ENCODE measurements around the gene DCTN4. TPM values are rescaled to one million over a fixed set of nuclear protein-coding genes. Genes with fewer than 3 reads are reported as not detected.

The DCTN4 gene
- total and polyA plus RNA-seq, 9 of the 15 experiments (the other 6 are each of a cell fraction or from before 2014, with no cell fraction given), result 20.4 to 64.9 (median 49.9) TPM

- TF ChIP-seq CREB3L1 (IDR thresholded peaks at IDR 0.05; ENCODE audit: borderline replicate concordance, low read depth), result peak; percentile 49; the same call in 1 of the 2 replicates
- TF ChIP-seq SAP30 (IDR thresholded peaks at IDR 0.05; ENCODE audit: borderline replicate concordance, insufficient read depth, low read depth, low read length, poor library complexity, severe bottlenecking), result peak; percentile 37
- TF ChIP-seq TAF7 (tag; IDR thresholded peaks at IDR 0.05), result peak; percentile 88
- TF ChIP-seq, protein P1, sequence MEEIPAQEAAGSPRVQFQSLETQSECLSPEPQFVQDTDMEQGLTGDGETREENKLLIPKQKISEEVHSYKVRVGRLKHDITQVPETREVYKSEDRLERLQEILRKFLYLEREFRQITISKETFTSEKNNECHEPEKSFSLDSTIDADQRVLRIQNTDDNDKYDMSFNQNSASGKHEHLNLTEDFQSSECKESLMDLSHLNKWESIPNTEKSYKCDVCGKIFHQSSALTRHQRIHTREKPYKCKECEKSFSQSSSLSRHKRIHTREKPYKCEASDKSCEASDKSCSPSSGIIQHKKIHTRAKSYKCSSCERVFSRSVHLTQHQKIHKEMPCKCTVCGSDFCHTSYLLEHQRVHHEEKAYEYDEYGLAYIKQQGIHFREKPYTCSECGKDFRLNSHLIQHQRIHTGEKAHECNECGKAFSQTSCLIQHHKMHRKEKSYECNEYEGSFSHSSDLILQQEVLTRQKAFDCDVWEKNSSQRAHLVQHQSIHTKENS (CRISPR knock-in tag; IDR thresholded peaks at IDR 0.05), result no peak
- TF ChIP-seq HINFP (tag; conservative IDR thresholded peaks at IDR 0.05; ENCODE audit: low read depth), result no peak
- TF ChIP-seq SIN3B (IDR thresholded peaks at IDR 0.05; ENCODE audit: low read depth), result peak; percentile 80
- TF ChIP-seq, protein P2, sequence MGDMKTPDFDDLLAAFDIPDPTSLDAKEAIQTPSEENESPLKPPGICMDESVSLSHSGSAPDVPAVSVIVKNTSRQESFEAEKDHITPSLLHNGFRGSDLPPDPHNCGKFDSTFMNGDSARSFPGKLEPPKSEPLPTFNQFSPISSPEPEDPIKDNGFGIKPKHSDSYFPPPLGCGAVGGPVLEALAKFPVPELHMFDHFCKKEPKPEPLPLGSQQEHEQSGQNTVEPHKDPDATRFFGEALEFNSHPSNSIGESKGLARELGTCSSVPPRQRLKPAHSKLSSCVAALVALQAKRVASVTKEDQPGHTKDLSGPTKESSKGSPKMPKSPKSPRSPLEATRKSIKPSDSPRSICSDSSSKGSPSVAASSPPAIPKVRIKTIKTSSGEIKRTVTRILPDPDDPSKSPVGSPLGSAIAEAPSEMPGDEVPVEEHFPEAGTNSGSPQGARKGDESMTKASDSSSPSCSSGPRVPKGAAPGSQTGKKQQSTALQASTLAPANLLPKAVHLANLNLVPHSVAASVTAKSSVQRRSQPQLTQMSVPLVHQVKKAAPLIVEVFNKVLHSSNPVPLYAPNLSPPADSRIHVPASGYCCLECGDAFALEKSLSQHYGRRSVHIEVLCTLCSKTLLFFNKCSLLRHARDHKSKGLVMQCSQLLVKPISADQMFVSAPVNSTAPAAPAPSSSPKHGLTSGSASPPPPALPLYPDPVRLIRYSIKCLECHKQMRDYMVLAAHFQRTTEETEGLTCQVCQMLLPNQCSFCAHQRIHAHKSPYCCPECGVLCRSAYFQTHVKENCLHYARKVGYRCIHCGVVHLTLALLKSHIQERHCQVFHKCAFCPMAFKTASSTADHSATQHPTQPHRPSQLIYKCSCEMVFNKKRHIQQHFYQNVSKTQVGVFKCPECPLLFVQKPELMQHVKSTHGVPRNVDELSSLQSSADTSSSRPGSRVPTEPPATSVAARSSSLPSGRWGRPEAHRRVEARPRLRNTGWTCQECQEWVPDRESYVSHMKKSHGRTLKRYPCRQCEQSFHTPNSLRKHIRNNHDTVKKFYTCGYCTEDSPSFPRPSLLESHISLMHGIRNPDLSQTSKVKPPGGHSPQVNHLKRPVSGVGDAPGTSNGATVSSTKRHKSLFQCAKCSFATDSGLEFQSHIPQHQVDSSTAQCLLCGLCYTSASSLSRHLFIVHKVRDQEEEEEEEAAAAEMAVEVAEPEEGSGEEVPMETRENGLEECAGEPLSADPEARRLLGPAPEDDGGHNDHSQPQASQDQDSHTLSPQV (IDR thresholded peaks at IDR 0.05), result no peak
Observed at GRCh38 chr5:150700594-150701377, 58.0 kb downstream of the DCTN4 start, which contains the start of gene RBM22 (continued).
